Pancreas (tissue), 10 donors: ENCODE data around the gene TMEM61. TPM values are rescaled to one million over a fixed set of nuclear protein-coding genes. Genes with fewer than 3 reads are reported as not detected.
A peak's percentile ranks its signal among the peaks of the same experiment; 100 is the strongest.

Experiments used
- ATAC-seq, 4 donors: fragments of 200-7000 bp; cut with Tn5 transposase; one replicate each; pipeline versions ENCODE4 v1.8.0 to v1.9.1; 2020; ENCODE audit warnings: mild to moderate bottlenecking in 4 of 4, moderate library complexity in 4 of 4
- DNase-seq, 6 donors: peaks; one replicate each; pipeline ENCODE4 v3.0.0-alpha.2; 2020
- FAIRE-seq: peaks from 2 replicates; lab custom pipeline; 2012; peaks lifted over from hg19 to GRCh38; lab: Jason Lieb, UNC
- H3K27ac ChIP-seq, 4 donors: fragments of 200-600 bp; sonication (generic); 1 replicate in 3 of 4; 2 replicates in 1 of 4; pipeline versions ENCODE4 v1.5.0 to v1.8.0; 2020
- H3K27me3 ChIP-seq, 4 donors: fragments of 200-600 bp; one replicate each; pipeline ENCODE4 v1.8.0; 2021
- H3K36me3 ChIP-seq, 3 donors: fragments of 200-600 bp; sonication (generic) in 1 of 3; one replicate each; pipeline versions ENCODE4 v1.5.0 to v1.8.0; 2020 to 2021
- H3K4me1 ChIP-seq, 3 donors: fragments of 200-600 bp; one replicate each; pipeline ENCODE4 v1.8.0; 2021
- H3K4me3 ChIP-seq, 4 donors: fragments of 200-600 bp; sonication (generic) in 2 of 4; one replicate each; pipeline versions ENCODE4 v1.5.0 to v1.8.0; 2020 to 2021
- H3K9me3 ChIP-seq, 4 donors: fragments of 200-600 bp; one replicate each; pipeline ENCODE4 v1.8.0; 2021
- CTCF ChIP-seq, 4 donors: fragments of 200-600 bp; sonication (generic) in 3 of 4; IDR thresholded peaks; one replicate each; pipeline versions ENCODE4 v1.5.0 to v1.8.0; 2021; ENCODE audit warnings: antibody characterized with exemption in 4 of 4
- WGBS, 2 donors: extraction: QIAGEN DNeasy Blood & Tissue Kit; methylation state at CpG; one replicate each; pipeline ENCODE4 v1.1.7; 2013; 5-methylcytosine and 5-hydroxymethylcytosine counted together
- intact Hi-C, 3 donors: fragments of 100-400 bp; cut with DNase I; formaldehyde crosslinking; loops; one replicate each; pipeline versions ENCODE4 v1.11.1 to v1.14.2; 2022
- polyA plus RNA-seq, 2 donors: library from polyadenylated mRNA; stranded (reverse); fragments of 200-250 nt; gene quantifications; one replicate each; pipeline ENCODE4 v1.2.3, GENCODE V29; 2013
- total RNA-seq, 6 donors: library from RNA; stranded (reverse); fragmentation: NEBNext Ultra II Directional in 4 of 6; extraction: Animal tissue kit (Norgen Biotek cat#: 25700) in 4 of 6; gene quantifications; one replicate each; pipeline versions ENCODE4 v1.2.1 to v1.2.4, GENCODE V29; 2021 to 2023
- donor health status: healthy with polysubstance abuse.
- donor health status: DM: no; HTN: no; CAD: no; lungs with moderate emphysema.
- donor health status: DM: no; HTN: no; CAD: no.
- donor health status: control.
- donor health status: control.
- donor health status: Bipolar disorder and iron deficiency.
- donor health status: DM: yes; HTN: yes; CAD: no.
- donor health status: DM: no; HTN: no; CAD: no.
- donor health status: DM: no; HTN: no; CAD: no.
- donor health status: DM: yes; HTN: yes; CAD: no.

Gene TMEM61
- total and polyA plus RNA-seq, 8 donors: 1.1 to 15.6 (median 1.7) TPM

GRCh38 chr1:55006931-55007330 lies 26.5 kb downstream of the TMEM61 start:
- Histone ChIP-seq H3K4me1 (no peaks in the 10 kb centered on the region), H3K36me3 (no peaks in the 10 kb centered on the region), H3K27me3 (no peaks in the 10 kb centered on the region), H3K9me3 (no peaks in the 10 kb centered on the region), H3K27ac (no peak overlapping the region), H3K4me3 (no peak overlapping the region)
- WGBS, 2 donors: 82 to 91% methylated on average over 12 of the region's 12 CpGs
- peak in 1 of 6 donors; percentile 30 for DNase-seq
- intact Hi-C loops: no loop called here
- ATAC-seq: no peak
- no peak for FAIRE-seq
- TF ChIP-seq CTCF (IDR thresholded peaks at IDR 0.05): no peak

GRCh38 chr1:55007625-55008024 lies 27.2 kb downstream of the TMEM61 start:
- DNase-seq (peak in 1 of 6 donors; percentile 12), ATAC-seq (no peak), FAIRE-seq (no peak)
- intact Hi-C loops: no loop called here
- Histone ChIP-seq H3K27me3 (no peaks in the 10 kb centered on the region), H3K36me3 (no peaks in the 10 kb centered on the region), H3K4me1 (no peaks in the 10 kb centered on the region), H3K4me3 (no peak overlapping the region), H3K27ac (no peak overlapping the region), H3K9me3 (no peaks in the 10 kb centered on the region)
- TF ChIP-seq CTCF (IDR thresholded peaks at IDR 0.05): no peak
- WGBS, 2 donors: 74 to 78% methylated on average over 3 of the region's 3 CpGs

DNA sequence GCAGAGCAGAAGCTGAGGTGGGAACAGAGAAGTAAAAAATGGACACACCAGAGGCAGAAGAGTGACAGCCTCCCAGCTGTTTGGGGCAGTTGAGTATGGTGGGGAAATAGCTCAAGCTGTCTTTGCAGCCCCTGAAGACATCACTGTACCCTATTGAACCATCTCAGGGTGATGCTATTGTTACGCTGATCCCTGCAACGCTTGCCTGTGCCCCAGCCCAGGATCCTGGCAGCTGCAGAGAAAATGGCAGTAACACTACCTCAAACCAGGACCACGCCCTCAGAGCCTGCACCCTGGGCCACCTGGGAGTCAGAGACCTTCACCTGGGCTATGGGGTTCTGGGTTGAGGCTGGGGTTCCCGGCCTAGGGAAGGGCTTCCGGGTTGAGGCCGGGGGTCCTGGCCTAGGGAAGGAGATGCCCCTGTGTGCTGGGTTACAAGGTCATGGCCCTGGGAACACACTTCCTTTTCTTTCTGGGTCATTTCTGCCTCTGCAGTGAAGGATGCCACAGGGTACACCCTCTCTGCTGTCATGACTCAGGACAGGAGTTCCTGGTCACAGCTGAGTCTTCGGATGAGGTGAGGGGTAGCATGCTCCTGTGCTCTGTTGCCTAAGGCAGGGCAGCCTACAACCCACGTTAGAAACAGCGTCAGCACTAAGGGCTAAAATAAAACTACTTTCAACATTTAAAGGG lies 29.9 kb downstream of the TMEM61 start:
- H3K4me3 ChIP-seq: no peak overlapping the region
- H3K9me3 ChIP-seq: no peaks in the 10 kb centered on the region
- intact Hi-C loops: no loop called here
- no peaks in the 10 kb centered on the region for H3K36me3 ChIP-seq
- H3K27me3 ChIP-seq: no peaks in the 10 kb centered on the region
- no peak overlapping the region for H3K27ac ChIP-seq
- TF ChIP-seq CTCF (IDR thresholded peaks at IDR 0.05): no peak
- ATAC-seq (no peak), FAIRE-seq (no peak), DNase-seq (peak in 1 of 6 donors; percentile 26)
- H3K4me1 ChIP-seq: no peaks in the 10 kb centered on the region
- 84 to 92% methylated on average over 9 of the region's 9 CpGs for WGBS, 2 donors

DNA sequence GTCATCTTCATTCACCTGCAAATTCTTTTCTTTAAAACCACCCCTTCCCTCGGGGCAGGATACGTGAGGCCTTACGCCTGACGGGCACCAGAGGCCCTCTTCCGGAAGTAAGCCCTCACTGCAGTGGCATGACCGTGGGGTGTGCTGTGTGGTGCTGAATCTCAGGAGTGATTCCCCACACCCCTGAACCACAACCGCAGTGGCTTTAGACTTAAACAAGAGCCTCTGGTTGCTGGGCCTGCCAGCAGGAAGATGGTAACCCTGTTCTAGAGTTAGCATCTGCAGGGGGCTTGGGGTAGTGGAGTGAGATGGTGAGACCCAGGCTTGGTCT lies 30.4 kb downstream of the TMEM61 start:
- no peaks in the 10 kb centered on the region for H3K4me1 ChIP-seq
- no peak overlapping the region for H3K27ac ChIP-seq
- no peak for FAIRE-seq
- DNase-seq: peak in 1 of 6 donors; percentile 15
- H3K27me3 ChIP-seq: no peaks in the 10 kb centered on the region
- intact Hi-C loops: no loop called here
- no peaks in the 10 kb centered on the region for H3K36me3 ChIP-seq
- H3K9me3 ChIP-seq: no peaks in the 10 kb centered on the region
- no peak for TF ChIP-seq CTCF (IDR thresholded peaks at IDR 0.05)
- no peak for ATAC-seq
- H3K4me3 ChIP-seq: no peak overlapping the region
- 86 to 99% methylated on average over 7 of the region's 7 CpGs for WGBS, 2 donors

DNA sequence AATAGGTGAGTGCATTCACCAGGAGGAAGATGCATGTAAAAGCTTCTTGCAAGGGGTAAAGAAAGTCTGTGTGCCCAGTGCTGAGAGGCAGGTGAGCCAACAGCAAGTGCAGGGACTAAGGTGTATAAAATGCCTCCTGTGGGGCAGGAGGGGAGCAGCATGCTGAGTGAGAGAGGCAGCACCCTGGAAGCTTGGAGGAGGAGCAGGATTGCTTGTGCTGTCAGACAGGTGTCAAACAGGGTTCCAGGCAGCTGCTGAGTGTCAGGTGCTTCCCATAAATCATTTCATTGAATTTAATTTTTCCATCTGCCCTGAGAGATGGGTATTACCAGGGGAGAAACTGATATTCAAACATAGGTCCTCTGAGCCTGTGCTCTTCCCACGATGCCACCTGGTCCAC lies 32.2 kb downstream of the TMEM61 start:
- no peak for TF ChIP-seq CTCF (IDR thresholded peaks at IDR 0.05)

More for the DNA sequence above, 32.2 kb downstream of the TMEM61 start:
- no peak overlapping the region for H3K4me3 ChIP-seq
- no peaks in the 10 kb centered on the region for H3K9me3 ChIP-seq
- FAIRE-seq: no peak
- intact Hi-C loops: no loop called here
- peak in 2 of 6 donors; percentile 14 to 19 for DNase-seq
- H3K27me3 ChIP-seq: no peaks in the 10 kb centered on the region
- no peaks in the 10 kb centered on the region for H3K4me1 ChIP-seq
- H3K27ac ChIP-seq: no peak overlapping the region
- 33 to 61% methylated on average over 1 of the region's 1 CpG for WGBS, 2 donors
- no peaks in the 10 kb centered on the region for H3K36me3 ChIP-seq
- no peak for ATAC-seq
